ENCODE data around the gene PTPRT. TPM values are rescaled to one million over a fixed set of nuclear protein-coding genes. Genes with fewer than 3 reads are reported as not detected.

PTPRT gene
- total RNA-seq, 4 donors from 2014 or later: 0.72 to 2.5 (median 1.4) TPM

DNA sequence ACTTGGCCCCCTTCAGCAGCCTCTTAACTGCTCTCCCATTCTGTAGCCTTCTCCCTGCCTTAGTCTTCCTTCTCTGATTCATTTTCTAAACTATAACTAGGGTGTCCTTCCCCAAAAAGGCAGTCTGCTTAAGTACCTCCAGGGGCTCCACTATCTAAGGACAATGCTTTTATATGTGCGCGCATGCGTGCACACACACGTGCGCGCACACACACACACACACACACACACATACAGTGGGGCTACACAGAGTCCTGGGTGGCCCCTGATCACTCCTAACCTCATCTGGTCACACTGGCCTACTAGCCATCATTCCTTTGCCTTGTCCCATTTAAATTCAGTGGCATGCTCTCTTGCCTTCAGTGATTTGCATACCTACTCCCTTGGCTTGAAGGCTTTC, 917.2 kb downstream of the PTPRT start:
- no peak overlapping the region for H3K4me3 ChIP-seq
- H3K9me3 ChIP-seq: no peaks in the 10 kb centered on the region
- DNase-seq (ENCODE audit: low spot score in 2 of 2): no peak
- 94% methylated on average over 6 of the region's 6 CpGs for WGBS
- H3K4me1 ChIP-seq: no peaks in the 10 kb centered on the region
- no peak overlapping the region for H3K27ac ChIP-seq
- no peaks in the 10 kb centered on the region for H3K27me3 ChIP-seq
- no peaks in the 10 kb centered on the region for H3K36me3 ChIP-seq
- TF ChIP-seq EP300 (IDR thresholded peaks at IDR 0.05) (no peak), POLR2A (IDR thresholded peaks at IDR 0.05) (no peak), POLR2AphosphoS5 (IDR thresholded peaks at IDR 0.05) (no peak)
- TF ChIP-seq, protein P1, sequence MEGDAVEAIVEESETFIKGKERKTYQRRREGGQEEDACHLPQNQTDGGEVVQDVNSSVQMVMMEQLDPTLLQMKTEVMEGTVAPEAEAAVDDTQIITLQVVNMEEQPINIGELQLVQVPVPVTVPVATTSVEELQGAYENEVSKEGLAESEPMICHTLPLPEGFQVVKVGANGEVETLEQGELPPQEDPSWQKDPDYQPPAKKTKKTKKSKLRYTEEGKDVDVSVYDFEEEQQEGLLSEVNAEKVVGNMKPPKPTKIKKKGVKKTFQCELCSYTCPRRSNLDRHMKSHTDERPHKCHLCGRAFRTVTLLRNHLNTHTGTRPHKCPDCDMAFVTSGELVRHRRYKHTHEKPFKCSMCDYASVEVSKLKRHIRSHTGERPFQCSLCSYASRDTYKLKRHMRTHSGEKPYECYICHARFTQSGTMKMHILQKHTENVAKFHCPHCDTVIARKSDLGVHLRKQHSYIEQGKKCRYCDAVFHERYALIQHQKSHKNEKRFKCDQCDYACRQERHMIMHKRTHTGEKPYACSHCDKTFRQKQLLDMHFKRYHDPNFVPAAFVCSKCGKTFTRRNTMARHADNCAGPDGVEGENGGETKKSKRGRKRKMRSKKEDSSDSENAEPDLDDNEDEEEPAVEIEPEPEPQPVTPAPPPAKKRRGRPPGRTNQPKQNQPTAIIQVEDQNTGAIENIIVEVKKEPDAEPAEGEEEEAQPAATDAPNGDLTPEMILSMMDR (IDR thresholded peaks at IDR 0.05): no peak

- Histone ChIP-seq H3K27me3 (no peaks in the 10 kb centered on the region), H3K36me3 (no peaks in the 10 kb centered on the region), H3K4me1 (no peaks in the 10 kb centered on the region), H3K9me3 (no peaks in the 10 kb centered on the region), H3K4me3 (no peak overlapping the region), H3K27ac (no peak overlapping the region)
- TF ChIP-seq POLR2A (IDR thresholded peaks at IDR 0.05): no peak
- no peak for TF ChIP-seq EP300 (IDR thresholded peaks at IDR 0.05)
- 62% methylated on average over 2 of the region's 2 CpGs for WGBS
- DNase-seq (ENCODE audit: low spot score in 2 of 2): no peak
Measured at GRCh38 chr20:42270539-42270938, 919.2 kb downstream of the PTPRT start.

DNA sequence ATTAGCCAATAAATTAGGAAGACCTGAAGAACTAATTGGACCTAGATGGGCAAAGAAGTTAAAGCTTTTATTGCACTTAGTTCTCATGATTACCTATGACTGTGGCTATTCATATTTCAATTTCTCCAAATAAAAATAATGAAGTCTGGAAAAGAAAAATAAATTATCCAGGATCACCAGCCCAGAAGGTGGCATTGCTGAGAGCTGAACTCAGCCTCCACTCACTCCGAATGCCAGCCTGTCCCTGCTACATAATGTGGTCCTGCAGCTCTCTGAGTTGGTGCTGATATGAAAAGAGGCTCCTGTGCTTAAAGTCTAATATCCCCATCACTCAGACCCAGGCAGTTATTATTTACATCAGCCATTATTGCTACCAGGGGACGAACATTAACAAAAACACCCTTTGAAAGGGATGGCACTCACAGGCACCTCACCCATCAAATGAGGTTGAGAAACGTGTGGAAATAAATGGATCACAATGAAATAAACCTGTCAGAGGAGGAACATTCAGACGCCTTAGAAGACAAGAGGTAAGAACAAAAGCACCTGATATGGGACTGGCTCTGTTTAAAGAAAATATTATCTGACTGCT, 921.8 kb downstream of the PTPRT start:
- Histone ChIP-seq H3K4me3 (no peak overlapping the region), H3K27ac (no peak overlapping the region), H3K36me3 (no peaks in the 10 kb centered on the region), H3K27me3 (no peaks in the 10 kb centered on the region), H3K4me1 (no peaks in the 10 kb centered on the region), H3K9me3 (no peaks in the 10 kb centered on the region)
- TF ChIP-seq EP300 (IDR thresholded peaks at IDR 0.05) (no peak), POLR2AphosphoS5 (IDR thresholded peaks at IDR 0.05) (no peak), POLR2A (IDR thresholded peaks at IDR 0.05) (no peak)
- TF ChIP-seq, protein P1 (IDR thresholded peaks at IDR 0.05): no peak
- DNase-seq (ENCODE audit: low spot score in 2 of 2): no peak
- 70% methylated on average over 4 of the region's 4 CpGs for WGBS

GRCh38 chr20:42261766-42262270, 927.9 kb downstream of the PTPRT start:
- DNase-seq (ENCODE audit: low spot score in 2 of 2): no peak
- Histone ChIP-seq H3K36me3 (no peaks in the 10 kb centered on the region), H3K9me3 (no peaks in the 10 kb centered on the region), H3K27ac (no peak overlapping the region), H3K27me3 (no peaks in the 10 kb centered on the region), H3K4me1 (no peaks in the 10 kb centered on the region), H3K4me3 (no peak overlapping the region)
- TF ChIP-seq, protein P1 (IDR thresholded peaks at IDR 0.05): no peak
- TF ChIP-seq POLR2AphosphoS5 (IDR thresholded peaks at IDR 0.05): no peak
- TF ChIP-seq POLR2A (IDR thresholded peaks at IDR 0.05): no peak
- no peak for TF ChIP-seq EP300 (IDR thresholded peaks at IDR 0.05)
- 75% methylated on average over 6 of the region's 6 CpGs for whole genome bisulfite sequencing

- 86% methylated on average over 4 of the region's 4 CpGs for WGBS
- no peaks in the 10 kb centered on the region for H3K36me3 ChIP-seq
Measured at GRCh38 chr20:42260184-42260583, 929.5 kb downstream of the PTPRT start.

More at GRCh38 chr20:42260184-42260583, 929.5 kb downstream of the PTPRT start:
- no peak for DNase-seq (ENCODE audit: low spot score in 2 of 2)
- Histone ChIP-seq H3K9me3 (no peaks in the 10 kb centered on the region), H3K27ac (no peak overlapping the region), H3K27me3 (no peaks in the 10 kb centered on the region), H3K4me3 (no peak overlapping the region), H3K4me1 (no peaks in the 10 kb centered on the region)
- no peak for TF ChIP-seq POLR2A (IDR thresholded peaks at IDR 0.05)
- TF ChIP-seq, protein P1 (IDR thresholded peaks at IDR 0.05): no peak
- no peak for TF ChIP-seq POLR2AphosphoS5 (IDR thresholded peaks at IDR 0.05)
- TF ChIP-seq EP300 (IDR thresholded peaks at IDR 0.05): no peak

Data from suprapubic skin (tissue), 4 donors.